Chondrocyte (in vitro differentiated cells): ENCODE measurements around the gene HBP1. TPM values are rescaled to one million over a fixed set of nuclear protein-coding genes. Genes with fewer than 3 reads are reported as not detected.

Source experiments
- DNase-seq: peaks from one replicate; pipeline ENCODE4 v3.0.0; 2021; ENCODE audit warnings: mixed read lengths, low spot score
- H3K27ac Mint-ChIP-seq: one replicate; pipeline ENCODE4 v1.8.0; 2021; ENCODE audit warnings: mild to moderate bottlenecking, moderate library complexity, mixed read lengths; ENCODE audit not compliant: unreplicated experiment
- H3K27me3 Mint-ChIP-seq: 2 replicates; pipeline ENCODE4 v1.8.0; 2021; ENCODE audit warnings: low read depth, mixed read lengths
- H3K36me3 Mint-ChIP-seq: 2 replicates; pipeline ENCODE4 v1.8.0; 2021; ENCODE audit warnings: low read depth, mixed read lengths
- H3K4me1 Mint-ChIP-seq: 2 replicates; pipeline ENCODE4 v1.8.0; 2021; ENCODE audit warnings: low read depth, mild to moderate bottlenecking, mixed read lengths
- H3K4me3 Mint-ChIP-seq: one replicate; pipeline ENCODE4 v1.8.0; 2021; ENCODE audit warnings: mild to moderate bottlenecking, moderate library complexity, mixed read lengths; ENCODE audit not compliant: unreplicated experiment
- H3K9me3 Mint-ChIP-seq: 2 replicates; pipeline ENCODE4 v1.8.0; 2021; ENCODE audit warnings: low read depth, mixed read lengths
- total RNA-seq: library from RNA; stranded (reverse); gene quantifications from 3 replicates; pipeline ENCODE4 v1.2.1, GENCODE V29; 2021
- TF ChIP-seq, protein P1 (sequence below): fragments of 200-600 bp; sonication (generic); IDR thresholded peaks from 2 replicates; pipeline ENCODE4 v1.5.0; 2021; ENCODE audit warnings: antibody characterized with exemption, mild to moderate bottlenecking, moderate library complexity

The HBP1 gene
- total RNA-seq, 1 donor from 2014 or later: 51.7 TPM

DNA sequence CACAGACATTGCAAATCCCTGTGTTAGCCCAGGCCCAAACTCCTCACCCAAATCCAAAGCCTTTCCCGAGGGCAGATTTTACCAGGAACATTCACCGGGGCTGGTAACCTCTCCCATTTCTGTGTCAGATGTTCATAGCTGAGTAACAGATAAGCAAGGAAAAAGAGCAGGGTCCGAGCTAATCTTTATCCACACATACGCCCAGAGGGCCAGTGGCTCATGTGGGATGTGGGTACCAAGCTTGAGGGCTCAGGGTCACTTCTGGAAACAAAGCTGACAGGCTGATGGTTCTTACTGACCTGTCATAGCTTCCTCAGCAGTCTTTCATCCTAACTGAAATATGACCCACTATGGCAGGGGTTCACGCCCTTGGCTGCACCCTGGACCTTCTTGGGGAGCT, 39.8 kb downstream of the HBP1 start:
- no peaks in the 10 kb centered on the region for H3K27me3 Mint-ChIP-seq
- H3K4me1 Mint-ChIP-seq: peaks cover 35% of the 10 kb centered on the region
- H3K36me3 Mint-ChIP-seq: peaks cover 21% of the 10 kb centered on the region
- peaks cover under 1% of the 10 kb centered on the region for H3K9me3 Mint-ChIP-seq
- H3K4me3 Mint-ChIP-seq: peak overlapping the region; percentile 27
- TF ChIP-seq, protein P1, sequence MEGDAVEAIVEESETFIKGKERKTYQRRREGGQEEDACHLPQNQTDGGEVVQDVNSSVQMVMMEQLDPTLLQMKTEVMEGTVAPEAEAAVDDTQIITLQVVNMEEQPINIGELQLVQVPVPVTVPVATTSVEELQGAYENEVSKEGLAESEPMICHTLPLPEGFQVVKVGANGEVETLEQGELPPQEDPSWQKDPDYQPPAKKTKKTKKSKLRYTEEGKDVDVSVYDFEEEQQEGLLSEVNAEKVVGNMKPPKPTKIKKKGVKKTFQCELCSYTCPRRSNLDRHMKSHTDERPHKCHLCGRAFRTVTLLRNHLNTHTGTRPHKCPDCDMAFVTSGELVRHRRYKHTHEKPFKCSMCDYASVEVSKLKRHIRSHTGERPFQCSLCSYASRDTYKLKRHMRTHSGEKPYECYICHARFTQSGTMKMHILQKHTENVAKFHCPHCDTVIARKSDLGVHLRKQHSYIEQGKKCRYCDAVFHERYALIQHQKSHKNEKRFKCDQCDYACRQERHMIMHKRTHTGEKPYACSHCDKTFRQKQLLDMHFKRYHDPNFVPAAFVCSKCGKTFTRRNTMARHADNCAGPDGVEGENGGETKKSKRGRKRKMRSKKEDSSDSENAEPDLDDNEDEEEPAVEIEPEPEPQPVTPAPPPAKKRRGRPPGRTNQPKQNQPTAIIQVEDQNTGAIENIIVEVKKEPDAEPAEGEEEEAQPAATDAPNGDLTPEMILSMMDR: no peak
- peak overlapping the region; percentile 97 for H3K27ac Mint-ChIP-seq
- DNase-seq: no peak

DNA sequence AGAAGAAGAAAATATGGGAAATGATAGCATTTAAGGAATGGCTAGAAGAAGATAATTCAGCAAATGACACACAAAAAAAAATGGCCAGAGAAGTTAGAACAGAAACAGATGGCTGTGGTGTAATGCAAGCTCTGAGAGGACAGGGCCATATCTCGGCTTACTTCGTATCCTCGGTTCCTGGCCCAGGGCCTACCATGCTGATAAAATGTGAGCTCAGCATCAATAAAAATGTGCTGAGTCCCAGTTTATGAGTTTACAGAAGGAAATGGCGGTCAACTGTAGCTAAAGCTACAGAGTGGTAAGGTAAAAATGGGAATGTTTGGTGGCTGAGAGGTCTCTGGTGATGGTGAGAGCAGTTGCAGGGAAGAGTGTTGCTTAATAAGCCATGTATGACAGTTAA, 40.8 kb downstream of the HBP1 start:
- no peak overlapping the region for H3K4me3 Mint-ChIP-seq
- peaks cover 16% of the 10 kb centered on the region for H3K36me3 Mint-ChIP-seq
- peak overlapping the region; percentile 97 for H3K27ac Mint-ChIP-seq
- H3K27me3 Mint-ChIP-seq: no peaks in the 10 kb centered on the region
- DNase-seq: no peak
- H3K9me3 Mint-ChIP-seq: peaks cover 6% of the 10 kb centered on the region
- H3K4me1 Mint-ChIP-seq: peaks cover 35% of the 10 kb centered on the region
- TF ChIP-seq, protein P1: no peak

DNA sequence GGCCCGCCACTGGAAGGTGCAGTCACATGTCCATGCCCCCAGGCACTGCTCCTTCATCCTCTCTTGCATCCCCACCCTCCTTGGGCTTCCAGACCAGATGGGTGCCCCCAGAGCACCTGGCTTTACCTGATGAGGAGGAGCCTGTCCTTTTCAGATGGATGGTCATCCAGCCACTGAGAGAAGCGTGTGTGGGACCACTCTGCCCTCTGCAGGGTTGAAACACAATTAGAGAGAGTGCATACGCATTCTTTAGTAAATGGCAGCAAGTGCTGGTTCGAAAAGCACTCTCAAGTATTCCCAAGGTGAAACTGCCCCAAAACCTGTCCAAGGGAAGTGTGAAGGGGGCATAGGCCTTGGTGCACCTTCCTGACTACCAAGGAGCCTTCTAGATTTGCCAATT, 41.6 kb downstream of the HBP1 start:
- TF ChIP-seq, protein P1: no peak
- H3K27me3 Mint-ChIP-seq: no peaks in the 10 kb centered on the region

DNA sequence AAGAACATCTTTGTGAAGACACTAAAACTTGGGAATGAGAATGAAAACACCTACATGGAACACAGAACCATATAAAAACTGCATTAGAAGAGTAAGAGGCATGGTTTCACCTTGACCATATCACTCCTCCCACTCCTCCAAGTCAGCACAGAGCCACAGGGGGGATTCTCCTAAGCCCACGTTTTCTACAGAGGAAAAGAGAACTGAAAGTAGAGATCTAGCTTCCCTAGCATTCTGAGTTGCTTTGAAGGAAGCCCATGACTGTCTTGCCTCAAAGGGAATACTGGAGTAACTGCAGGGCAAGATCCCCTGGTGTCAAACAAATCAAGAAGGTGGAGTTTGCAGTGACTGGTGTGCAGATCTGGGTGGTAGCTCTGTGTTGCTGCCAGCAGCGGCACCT, 43.9 kb downstream of the HBP1 start:
- no peak for DNase-seq
- TF ChIP-seq, protein P1: no peak
- Mint-ChIP-seq H3K4me1 (peaks cover 13% of the 10 kb centered on the region), H3K27ac (no peak overlapping the region), H3K9me3 (peaks cover 9% of the 10 kb centered on the region), H3K4me3 (no peak overlapping the region), H3K27me3 (no peaks in the 10 kb centered on the region), H3K36me3 (peaks cover 12% of the 10 kb centered on the region)

More for the DNA sequence above, 41.6 kb downstream of the HBP1 start:
- Mint-ChIP-seq H3K4me3 (no peak overlapping the region), H3K36me3 (peaks cover 13% of the 10 kb centered on the region), H3K27ac (no peak overlapping the region), H3K9me3 (peaks cover 9% of the 10 kb centered on the region), H3K4me1 (peaks cover 35% of the 10 kb centered on the region)
- no peak for DNase-seq

DNA sequence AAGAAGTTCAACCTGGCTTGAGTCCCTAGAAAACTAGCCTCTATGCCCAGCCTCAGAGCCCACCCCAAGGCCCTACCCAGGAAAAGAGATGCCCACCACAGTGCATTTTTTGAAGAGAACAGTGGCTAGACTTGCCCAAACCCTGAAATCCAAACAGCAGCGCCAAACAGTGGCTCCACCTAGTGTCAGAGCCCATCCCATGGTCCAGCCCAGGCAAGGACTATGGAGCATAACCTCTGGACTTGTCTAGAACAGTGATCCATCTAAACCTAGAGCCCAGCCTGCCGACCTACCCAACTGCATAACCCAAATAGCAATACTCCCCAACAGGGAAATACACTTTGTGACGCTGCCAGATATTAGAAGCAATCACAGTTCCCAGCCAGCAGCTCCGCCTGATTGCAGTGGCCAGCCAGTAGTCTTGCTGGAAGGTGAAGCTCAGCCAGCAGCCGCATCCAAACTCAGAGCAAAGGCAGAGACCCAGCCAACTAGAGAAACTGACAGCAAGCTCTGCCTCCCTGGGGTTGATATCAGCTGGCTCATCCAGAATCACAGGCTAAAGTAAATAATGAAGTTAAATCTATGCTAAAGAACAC, 44.5 kb downstream of the HBP1 start:
- Mint-ChIP-seq H3K4me3 (no peak overlapping the region), H3K27ac (no peak overlapping the region), H3K36me3 (peaks cover 12% of the 10 kb centered on the region), H3K4me1 (peaks cover 7% of the 10 kb centered on the region), H3K9me3 (peaks cover 9% of the 10 kb centered on the region), H3K27me3 (no peaks in the 10 kb centered on the region)
- no peak for DNase-seq
- TF ChIP-seq, protein P1: no peak
